GM18508 (cell line): Measurements from ENCODE around the gene PDE3B.
"Not testable (repeated sequence)": the region's sequence is repeated elsewhere in the genome, so short reads cannot be mapped to it uniquely, and the experiment has no call there.

Source experiments
- ATAC-seq: cut with Tn5 transposase; IDR thresholded peaks from one replicate; pipeline ENCODE4 v1.9.1; 2021; ENCODE audit warnings: moderate number of reproducible peaks; ENCODE audit not compliant: insufficient read depth, unreplicated experiment

PDE3B gene

DNA sequence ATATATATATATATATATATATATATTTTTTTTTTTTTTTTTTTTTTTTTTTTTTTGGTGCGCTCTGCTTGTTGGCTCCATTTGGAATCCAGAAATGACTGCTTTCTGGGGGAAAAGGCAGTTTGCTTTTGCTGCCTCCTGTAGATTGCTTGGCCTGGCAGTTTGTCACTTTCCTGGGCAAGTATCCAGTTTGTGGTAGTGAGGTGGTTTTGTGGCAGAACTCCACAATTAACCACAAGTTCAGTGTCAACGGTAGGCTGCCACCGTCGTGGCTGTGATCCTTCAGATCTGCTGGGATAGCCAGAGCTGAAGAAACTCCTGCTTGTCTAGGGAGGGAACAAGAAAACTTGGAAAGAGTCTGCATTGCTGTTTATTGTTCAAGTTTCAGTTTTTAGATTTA lies 5.0 kb upstream of the PDE3B start:
- ATAC-seq, result no peak

DNA sequence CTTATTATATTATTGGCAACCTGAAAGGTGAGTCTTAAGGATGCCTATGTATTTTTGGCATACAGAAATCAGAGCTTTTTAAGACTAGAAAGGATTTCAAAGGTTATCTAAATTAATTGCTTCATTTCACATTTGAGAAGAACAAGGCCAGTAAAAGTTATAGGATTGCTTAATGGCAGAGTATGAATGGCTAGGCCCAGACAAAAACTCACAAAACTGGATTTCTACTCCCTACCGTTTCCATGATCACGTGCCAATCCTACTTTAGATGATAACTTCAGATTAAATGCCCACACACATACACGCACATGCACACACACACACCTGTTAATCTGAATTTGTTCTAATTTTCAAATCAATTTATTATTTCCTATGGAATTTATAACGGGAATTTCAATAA lies 1.8 kb upstream of the PDE3B start:
- ATAC-seq, result no peak

DNA sequence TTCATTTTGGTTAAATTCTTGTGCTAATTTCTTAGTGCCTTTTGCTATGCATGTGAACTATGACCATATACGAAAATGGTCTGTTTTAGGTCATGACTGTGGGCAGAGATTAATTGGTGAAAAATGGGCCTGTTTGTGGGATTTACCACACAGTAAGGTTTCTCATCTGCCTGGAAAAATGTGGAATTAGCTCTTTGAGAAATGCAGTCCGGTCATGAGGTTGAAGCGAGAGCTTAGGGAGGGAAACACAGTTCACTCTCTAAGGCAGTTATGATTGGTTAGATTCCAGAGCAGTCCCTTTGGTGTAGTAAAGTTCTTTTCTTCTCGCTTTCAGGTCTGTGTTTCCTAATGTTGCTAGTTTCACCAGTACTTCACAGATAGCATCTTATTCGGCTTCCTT lies 1.2 kb upstream of the PDE3B start:
- ATAC-seq, result no peak

DNA sequence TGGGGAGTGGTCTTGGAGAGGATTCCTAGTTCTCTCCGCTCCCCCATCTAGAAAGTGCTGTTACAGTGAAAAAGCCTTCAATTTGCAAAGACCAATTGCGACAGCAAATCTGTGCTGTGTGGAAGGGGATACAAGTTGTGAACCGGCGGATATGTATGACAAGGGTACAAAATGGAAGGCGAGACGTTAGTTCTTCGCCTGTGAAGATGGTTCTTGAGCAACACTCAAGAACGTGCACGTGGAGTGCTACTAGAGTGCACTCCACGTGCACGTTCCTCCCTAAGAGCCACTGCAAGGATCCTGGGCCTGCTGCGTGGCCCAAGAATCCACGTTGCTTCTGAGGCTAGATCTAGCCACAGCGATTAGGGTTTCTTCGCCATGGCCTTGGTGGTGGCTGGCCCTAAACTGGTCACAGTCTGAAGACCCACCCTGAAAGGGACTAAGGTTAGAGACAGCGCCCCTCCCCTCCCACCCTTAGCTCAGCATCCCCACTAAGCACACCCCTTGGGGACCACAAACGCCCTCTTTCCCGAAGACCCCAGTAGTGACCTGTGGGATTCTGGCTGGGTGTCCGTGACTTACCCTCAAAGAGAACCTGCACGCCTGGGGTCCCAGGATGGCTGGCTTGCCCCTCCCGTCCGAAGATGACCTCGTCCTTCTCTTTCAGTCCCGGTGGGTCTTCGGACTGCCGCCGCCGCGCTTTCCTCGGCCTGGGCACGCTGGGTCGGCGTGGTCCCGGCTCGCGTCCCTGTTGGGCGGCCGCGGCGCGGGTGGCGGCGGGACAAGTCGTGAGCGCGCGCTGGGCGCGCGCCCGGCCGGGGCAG lies 519 bp upstream of the PDE3B start:
- ATAC-seq, result no peak

DNA sequence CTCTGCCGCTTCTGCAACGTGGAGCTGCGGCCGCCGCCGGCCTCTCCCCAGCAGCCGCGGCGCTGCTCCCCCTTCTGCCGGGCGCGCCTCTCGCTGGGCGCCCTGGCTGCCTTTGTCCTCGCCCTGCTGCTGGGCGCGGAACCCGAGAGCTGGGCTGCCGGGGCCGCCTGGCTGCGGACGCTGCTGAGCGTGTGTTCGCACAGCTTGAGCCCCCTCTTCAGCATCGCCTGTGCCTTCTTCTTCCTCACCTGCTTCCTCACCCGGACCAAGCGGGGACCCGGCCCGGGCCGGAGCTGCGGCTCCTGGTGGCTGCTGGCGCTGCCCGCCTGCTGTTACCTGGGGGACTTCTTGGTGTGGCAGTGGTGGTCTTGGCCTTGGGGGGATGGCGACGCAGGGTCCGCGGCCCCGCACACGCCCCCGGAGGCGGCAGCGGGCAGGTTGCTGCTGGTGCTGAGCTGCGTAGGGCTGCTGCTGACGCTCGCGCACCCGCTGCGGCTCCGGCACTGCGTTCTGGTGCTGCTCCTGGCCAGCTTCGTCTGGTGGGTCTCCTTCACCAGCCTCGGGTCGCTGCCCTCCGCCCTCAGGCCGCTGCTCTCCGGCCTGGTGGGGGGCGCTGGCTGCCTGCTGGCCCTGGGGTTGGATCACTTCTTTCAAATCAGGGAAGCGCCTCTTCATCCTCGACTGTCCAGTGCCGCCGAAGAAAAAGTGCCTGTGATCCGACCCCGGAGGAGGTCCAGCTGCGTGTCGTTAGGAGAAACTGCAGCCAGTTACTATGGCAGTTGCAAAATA lies 816 bp downstream of the PDE3B start:
- ATAC-seq, result no peak

DNA sequence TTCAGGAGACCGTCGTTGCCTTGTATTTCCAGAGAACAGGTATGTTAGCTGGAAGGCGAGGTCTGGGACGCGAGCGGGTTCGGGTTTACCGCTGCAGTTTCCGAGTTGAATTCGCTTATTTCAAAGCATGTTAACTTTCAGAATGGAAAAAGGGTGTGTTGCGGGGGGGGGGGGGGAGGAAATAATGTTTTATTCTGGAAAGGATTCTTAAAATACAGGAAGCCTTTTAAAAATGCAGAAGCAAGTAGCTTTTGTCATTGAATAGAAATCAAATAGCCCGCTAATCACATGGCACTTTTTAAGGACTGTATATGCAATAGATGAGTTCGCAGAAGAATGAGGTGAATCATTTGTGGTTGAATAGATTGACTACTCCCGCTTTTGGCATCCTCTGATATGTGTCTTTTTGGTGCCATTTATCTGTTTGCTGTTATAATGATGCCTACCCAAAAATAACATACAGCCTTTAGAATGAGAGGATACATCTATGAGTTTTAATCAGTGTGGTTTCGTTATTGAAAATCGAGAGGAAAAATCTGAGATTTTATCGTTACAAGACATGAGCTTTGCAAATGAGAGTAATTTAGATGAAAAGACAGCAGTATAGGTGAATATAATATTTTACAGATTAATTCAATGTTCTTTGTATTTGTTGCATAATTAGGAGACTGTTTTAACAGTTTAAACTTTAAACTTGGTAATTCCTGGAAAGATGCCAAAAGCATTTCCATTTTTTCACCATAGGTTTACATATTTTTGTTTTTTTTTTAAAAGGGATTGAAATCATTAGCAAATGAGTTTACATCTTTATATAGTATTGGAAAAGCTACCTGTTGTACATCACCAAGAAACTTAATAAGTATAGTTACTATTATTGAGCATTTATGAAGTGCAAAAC lies 1.7 kb downstream of the PDE3B start:
- ATAC-seq, result no peak

DNA sequence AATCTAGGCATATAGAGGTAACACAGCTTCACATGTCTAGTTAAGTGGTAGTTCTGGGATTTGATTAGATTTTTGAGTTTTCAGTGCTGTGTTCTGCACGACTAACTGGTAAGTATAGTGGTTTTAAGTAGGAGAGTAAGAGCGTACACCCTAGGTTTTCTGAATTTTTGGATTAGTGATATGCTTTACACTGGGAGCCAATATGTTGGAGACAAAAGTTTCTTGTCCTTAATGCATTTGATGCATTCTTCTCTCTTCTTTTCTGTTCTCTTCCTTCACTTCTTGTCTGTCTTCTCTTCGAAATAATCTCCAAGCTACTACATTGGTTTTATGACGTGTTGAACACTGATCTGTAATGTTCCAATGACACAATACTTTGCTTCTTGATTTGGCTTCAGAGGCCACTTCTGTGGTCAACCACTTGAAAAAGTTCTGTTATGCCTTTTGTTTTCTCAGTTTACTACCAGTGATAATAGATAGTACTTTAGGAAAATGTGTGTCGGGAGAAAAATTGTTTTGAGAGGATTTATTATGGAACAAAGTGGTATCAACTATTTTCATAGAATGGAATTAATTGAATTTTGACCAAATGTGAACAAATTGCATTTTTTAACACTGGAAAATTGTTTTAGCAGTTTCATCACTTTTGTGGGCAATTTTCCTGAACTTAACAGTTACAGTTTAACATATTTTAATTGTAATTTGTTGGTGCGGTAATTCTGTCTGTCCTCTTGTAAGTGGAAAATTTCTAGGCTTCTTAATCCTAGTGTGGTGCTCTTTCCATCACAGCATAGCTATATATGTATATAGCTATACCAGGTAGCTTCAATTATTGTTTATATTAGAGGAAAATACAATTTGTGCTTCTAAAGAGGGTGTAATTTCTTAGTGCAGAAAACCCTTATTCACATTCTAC lies 2.6 kb downstream of the PDE3B start:
- no peak for ATAC-seq

DNA sequence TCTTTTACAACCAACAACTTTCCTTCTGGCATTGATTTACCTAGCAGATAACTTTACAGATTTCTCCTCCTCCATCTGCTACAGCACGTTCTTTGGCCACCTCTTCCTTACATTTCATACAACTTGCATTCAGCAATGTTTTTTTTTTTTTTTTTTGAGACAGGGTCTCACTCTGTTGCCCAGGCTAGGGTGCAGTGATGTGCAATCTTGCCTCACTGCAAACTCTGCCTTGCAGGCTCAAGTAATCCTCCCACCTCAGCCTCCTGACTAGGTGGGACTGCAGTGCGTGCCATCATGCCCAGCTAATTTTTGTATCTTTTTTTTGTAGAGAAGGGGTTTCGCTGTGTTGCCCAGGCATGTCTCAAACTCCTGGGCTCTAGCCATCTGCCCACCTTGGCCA lies 6.5 kb downstream of the PDE3B start:
- ATAC-seq, result no peak

DNA sequence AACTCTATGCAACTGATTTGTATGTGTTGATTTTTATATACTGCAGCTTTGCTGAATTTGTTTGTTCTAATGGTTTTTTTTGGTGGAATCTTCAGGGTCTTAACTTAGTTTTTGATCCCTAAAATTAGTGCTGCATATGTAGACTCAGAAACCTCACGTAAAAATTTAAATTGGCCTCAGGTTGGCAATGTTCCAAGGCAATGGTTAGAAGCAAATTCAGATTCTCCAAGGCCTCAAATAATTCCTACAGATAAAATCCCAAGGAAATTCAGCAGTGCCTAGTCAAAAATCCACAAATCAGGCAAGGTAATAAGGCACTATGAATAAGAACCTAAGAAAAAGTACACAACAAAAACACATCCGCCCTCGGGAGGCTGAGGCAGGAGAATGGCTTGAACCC lies 9.5 kb downstream of the PDE3B start:
- ATAC-seq, result no peak

DNA sequence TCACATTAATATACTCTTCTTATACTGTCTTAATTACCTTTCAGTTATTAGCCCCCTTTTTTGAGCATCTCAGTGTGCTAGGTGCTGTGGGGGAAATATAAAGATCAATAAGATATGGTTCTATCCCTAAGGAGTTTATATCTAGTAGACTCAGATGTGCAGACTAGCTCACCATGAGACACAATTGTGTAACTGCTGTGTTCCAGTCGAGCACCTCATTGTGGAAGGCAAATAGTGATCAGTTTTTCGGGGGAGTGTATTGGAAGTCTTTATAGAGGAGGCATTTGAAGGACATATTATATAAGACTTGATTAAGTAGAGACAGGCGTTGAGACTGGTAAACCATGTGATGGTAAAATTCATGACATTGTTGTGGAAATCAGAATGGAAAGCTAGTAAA lies 11.8 kb downstream of the PDE3B start:
- ATAC-seq, result no peak

DNA sequence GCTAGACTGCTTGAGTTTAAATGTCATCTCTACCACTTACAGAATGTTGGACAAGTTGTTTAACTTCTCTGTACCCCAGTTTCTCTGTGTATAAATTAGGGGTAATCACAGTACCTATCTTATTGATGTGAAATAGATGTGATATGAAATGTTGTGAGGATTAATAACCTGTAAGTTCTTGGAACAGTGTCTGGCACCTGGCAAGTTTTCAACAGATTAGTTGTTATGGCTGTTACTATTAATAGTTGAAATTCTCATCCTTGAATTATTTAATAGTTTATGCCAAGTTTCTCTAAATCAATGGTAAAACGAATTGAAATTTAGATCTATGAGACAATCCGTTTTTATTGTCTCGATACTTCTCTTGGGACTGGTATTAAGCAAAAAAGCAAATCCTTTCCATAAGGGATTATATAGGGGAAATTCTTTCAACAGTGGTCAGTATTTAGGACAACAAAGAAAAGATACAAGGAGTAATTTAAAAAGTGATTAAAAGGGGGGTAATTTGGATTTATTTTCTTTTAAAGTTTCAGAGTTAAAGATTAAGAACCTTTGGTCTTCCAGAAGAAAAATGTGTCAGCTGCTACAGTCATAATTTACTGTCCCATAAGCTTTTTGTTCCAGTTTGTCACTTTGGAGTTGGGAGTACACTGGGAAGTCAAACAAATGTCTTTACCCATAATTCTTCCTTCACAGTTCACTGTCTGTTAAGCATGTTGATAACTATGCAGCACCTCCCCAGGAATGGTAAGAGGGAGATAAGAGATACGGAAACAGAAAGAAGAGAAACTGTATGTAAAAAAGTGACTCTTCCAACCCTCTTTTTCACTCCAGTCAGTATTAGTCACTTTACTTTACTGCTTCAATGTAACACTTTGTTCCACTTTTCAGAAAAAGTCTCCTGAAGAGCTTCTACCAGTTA lies 13.2 kb downstream of the PDE3B start:
- no peak for ATAC-seq

DNA sequence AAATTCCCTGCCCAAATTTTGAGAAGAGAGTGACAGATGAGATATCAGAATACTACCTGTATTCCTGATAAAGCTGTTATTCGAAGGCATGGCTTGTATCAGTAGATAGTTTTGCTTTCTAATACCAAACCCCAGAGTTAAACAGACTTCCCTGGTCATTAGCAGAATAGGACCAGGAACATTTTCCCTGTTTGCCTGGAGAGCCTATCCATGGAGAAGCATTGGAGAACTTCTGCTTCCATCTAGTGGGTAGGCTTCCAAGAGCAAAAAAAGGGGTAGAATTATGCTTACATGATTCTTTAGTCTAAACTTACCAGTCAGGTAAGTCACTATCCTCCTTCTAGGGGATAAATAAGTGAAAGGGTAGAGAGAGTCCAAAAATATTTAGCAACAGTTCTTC lies 14.2 kb downstream of the PDE3B start:
- no peak for ATAC-seq

DNA sequence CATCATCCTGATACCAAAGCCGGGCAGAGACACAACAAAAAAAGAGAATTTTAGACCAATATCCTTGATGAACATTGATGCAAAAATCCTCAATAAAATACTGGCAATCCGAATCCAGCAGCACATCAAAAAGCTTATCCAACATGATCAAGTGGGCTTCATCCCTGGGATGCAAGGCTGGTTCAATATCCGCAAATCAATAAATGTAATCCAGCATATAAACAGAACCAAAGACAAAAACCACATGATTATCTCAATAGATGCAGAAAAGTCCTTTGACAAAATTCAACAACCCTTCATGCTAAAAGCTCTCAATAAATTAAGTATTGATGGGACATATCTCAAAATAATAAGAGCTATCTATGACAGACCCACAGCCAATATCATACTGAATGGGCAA lies 21.3 kb downstream of the PDE3B start:
- ATAC-seq, result not testable (repeated sequence)

DNA sequence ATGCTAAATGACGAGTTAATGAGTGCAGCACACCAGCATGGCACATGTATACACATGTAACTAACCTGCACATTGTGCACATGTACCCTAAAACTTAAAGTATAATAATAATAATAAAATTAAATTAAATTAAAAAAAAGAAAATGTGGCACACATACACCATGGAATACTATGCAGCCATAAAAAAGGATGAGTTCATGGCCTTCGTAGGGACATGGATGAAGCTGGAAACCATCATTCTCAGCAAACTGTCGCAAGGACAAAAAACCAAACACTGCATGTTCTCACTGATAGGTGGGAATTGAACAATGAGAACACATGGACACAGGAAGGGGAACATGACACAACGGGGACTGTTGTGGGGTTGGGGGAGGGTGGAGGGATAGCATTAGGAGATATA lies 23.7 kb downstream of the PDE3B start:
- ATAC-seq, result not testable (repeated sequence)

DNA sequence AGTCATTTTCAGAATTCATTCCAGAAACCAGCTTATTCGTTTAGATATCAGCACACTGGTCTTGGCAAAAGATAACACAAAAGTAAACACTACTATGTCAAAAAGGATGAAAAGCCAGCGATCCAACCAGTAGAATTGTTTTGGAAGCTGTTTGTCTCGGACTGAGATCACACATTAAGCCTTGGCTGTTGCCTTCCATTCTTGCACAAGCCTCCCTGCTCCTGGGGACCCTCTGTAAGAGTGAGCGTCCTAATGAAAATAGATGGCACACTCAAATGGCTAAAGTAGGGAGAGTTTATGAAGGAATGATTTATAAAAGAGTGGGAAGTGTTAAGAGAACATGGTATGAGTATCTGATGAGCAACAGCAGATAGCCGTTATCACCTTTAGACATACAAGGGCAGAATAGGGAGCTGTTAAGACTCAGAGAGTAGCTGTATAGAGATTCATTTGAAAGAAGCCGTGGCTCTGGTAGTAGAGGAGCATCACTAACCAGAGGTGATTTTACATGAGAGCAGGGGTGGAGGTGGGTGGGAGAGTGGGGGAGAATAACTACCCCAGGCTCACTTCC lies 25.2 kb downstream of the PDE3B start:
- no peak for ATAC-seq

DNA sequence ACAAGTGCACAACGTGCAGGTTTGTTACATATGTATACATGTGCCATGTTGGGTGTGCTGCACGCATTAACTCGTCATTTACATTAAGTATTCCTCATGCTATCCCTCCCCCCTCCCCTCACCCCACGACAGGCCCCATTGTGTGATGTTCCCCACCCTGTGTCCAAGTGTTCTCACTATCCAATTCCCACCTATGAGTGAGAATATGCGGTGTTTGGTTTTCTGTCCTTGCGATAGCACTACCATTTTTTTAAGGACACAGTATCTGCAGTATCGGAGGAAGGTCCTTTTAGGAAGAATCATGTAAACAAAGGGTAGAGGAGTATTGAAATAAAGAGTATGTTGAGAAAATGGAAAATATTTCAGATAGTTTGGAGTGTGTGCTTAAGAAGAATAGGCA lies 25.9 kb downstream of the PDE3B start:
- no peak for ATAC-seq

DNA sequence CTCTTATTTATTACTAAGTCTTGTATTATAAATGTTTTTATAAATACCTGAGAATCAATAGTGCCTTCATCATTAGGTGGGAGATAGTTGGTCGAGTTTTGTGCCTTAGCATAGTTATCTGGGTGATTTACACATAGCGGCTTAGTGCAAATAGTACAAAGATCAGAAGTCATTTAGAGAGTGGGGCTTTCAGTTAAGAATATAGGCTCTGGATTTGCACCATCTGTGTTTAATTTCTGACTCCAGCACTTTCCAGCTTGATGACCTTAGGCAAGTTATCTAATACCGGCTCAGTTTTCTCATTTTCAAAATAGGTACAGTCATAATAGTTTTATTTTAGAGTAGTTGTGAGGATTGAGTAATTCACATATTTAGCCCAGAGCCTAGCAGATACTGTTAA lies 26.4 kb downstream of the PDE3B start:
- no peak for ATAC-seq

DNA sequence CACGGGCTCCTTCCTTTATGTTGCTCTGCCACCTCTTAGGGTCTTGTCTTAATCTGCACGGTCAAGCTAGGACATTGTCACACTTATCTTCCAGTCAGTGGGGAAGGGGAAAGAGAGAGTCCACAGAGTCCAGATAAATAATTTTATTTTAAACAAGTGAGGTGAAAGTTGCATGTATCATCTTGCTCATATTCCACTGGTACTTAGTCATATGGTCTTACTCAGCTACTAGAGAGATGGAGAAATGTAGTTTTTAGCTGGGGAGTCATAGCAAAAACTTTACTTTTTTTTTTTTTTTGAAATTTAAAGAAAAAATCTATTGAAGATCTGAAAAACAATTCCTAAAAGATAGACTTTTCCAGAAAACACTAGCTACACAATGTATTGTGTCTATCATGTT lies 29.0 kb downstream of the PDE3B start:
- ATAC-seq, result no peak
